Endothelial cell of umbilical vein (primary cell): ENCODE measurements around the gene TRIM22.

Experiments
- EZH2 ChIP-seq: IDR thresholded peaks from 2 replicates; pipeline ENCODE4 v1.6.1; 2012; ENCODE audit warnings: borderline replicate concordance, low read depth, mild to moderate bottlenecking, moderate library complexity, low read length, inconsistent platforms; ENCODE audit not compliant: severe bottlenecking
- FOS ChIP-seq: IDR thresholded peaks from 2 replicates; pipeline ENCODE4 v1.6.1; 2011; ENCODE audit warnings: mild to moderate bottlenecking, low read length, moderate library complexity, borderline replicate concordance; ENCODE audit not compliant: insufficient read depth
- GATA2 ChIP-seq: IDR thresholded peaks from 2 replicates; pipeline ENCODE4 v1.7.0; 2011; ENCODE audit warnings: low read depth, mild to moderate bottlenecking, moderate library complexity, mixed read lengths, low read length; ENCODE audit not compliant: insufficient read length, insufficient read depth
- JUN ChIP-seq: IDR thresholded peaks from 2 replicates; pipeline ENCODE4 v1.6.1; 2011; ENCODE audit warnings: borderline replicate concordance, low read depth; ENCODE audit not compliant: insufficient read length, insufficient read depth
- MYC ChIP-seq: IDR thresholded peaks from one replicate; pipeline ENCODE4 v1.6.1; 2011; ENCODE audit warnings: mild to moderate bottlenecking, low read depth, low read length
- POLR2A ChIP-seq: IDR thresholded peaks from 2 replicates; pipeline ENCODE4 v1.6.1; 2012; ENCODE audit warnings: low read depth, mild to moderate bottlenecking, control low read depth, low read length
- POLR2AphosphoS5 ChIP-seq: IDR thresholded peaks from 2 replicates; pipeline ENCODE4 v1.6.1; 2012; ENCODE audit warnings: low read depth, mild to moderate bottlenecking, control low read depth, low read length, moderate library complexity; ENCODE audit not compliant: insufficient read depth
- TF ChIP-seq, protein P1 (sequence below): IDR thresholded peaks from 2 replicates; pipeline ENCODE4 v1.6.1; 2011; ENCODE audit not compliant: insufficient read depth, insufficient read length
- TF ChIP-seq, protein P2 (sequence below), 2 donors: IDR thresholded peaks; 1 replicate in 1 of 2; 2 replicates in 1 of 2; pipeline ENCODE4 v1.5.1; 2011; ENCODE audit warnings: low read length in 2 of 2, mild to moderate bottlenecking in 2 of 2, moderate library complexity in 2 of 2, control low read depth in 1 of 2, inconsistent platforms in 1 of 2, low read depth in 1 of 2; ENCODE audit not compliant: insufficient read depth in 1 of 2; ENCODE audit errors: extremely low read depth in 1 of 2

DNA sequence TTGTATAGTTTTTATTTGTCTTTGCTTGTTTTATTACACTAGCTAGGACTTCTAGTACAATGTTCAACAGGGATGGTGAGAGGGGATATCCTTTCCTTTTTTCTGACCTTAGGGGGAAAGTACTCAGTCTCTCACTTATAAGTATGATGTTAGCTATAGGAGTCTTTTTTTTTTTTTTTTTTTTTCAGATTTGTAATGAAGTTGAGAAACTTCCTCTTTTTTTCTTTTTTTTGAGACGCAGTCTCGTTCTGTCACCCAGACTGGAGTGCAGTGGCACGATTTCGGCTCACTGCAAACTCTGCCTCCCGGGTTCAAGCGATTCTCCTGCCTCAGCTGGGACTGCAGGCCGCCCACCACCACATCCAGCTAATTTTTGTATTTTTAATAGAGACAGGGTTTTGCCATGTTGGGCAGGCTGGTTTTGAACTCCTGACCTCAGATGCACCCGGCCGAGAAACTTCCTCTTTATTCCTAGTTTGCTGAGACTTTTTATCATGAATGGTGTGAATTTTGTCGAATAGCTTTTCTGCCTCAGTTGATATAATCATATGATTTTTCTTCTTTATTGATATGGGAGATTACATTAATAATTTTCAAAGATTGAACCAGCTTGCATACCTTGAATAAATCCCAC, 10.9 kb downstream of the TRIM22 start:
- TF ChIP-seq MYC (no peak), POLR2AphosphoS5 (no peak), EZH2 (no peak), GATA2 (no peak), POLR2A (no peak), JUN (no peak), FOS (no peak)
- TF ChIP-seq, protein P1, sequence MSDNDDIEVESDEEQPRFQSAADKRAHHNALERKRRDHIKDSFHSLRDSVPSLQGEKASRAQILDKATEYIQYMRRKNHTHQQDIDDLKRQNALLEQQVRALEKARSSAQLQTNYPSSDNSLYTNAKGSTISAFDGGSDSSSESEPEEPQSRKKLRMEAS, result no peak
- TF ChIP-seq, protein P2, sequence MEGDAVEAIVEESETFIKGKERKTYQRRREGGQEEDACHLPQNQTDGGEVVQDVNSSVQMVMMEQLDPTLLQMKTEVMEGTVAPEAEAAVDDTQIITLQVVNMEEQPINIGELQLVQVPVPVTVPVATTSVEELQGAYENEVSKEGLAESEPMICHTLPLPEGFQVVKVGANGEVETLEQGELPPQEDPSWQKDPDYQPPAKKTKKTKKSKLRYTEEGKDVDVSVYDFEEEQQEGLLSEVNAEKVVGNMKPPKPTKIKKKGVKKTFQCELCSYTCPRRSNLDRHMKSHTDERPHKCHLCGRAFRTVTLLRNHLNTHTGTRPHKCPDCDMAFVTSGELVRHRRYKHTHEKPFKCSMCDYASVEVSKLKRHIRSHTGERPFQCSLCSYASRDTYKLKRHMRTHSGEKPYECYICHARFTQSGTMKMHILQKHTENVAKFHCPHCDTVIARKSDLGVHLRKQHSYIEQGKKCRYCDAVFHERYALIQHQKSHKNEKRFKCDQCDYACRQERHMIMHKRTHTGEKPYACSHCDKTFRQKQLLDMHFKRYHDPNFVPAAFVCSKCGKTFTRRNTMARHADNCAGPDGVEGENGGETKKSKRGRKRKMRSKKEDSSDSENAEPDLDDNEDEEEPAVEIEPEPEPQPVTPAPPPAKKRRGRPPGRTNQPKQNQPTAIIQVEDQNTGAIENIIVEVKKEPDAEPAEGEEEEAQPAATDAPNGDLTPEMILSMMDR (IDR thresholded peaks at IDR 0.05; ENCODE audit: extremely low read depth in 1 of 2, insufficient read depth in 1 of 2, low read depth in 1 of 2, low read length in 2 of 2), result no peak
